A673 (cell line): ENCODE results near the gene RNU6-9.

ENCODE experiments used
- EZH2 ChIP-seq: fragments of 200-600 bp; sonication (generic); IDR thresholded peaks from 2 replicates; pipeline ENCODE4 v1.6.1; 2017; ENCODE audit warnings: borderline replicate concordance, low read depth, mild to moderate bottlenecking, mixed read lengths, antibody characterized with exemption, low read length; ENCODE audit not compliant: poor library complexity, severe bottlenecking
- TF ChIP-seq, protein P1 (sequence below): fragments of 300-800, 200-600 bp; sonication (generic); conservative IDR thresholded peaks from 2 replicates; pipeline ENCODE4 v1.5.1; 2017; ENCODE audit warnings: low read depth, mild to moderate bottlenecking, antibody characterized with exemption, low read length, moderate library complexity, mixed read lengths

DNA sequence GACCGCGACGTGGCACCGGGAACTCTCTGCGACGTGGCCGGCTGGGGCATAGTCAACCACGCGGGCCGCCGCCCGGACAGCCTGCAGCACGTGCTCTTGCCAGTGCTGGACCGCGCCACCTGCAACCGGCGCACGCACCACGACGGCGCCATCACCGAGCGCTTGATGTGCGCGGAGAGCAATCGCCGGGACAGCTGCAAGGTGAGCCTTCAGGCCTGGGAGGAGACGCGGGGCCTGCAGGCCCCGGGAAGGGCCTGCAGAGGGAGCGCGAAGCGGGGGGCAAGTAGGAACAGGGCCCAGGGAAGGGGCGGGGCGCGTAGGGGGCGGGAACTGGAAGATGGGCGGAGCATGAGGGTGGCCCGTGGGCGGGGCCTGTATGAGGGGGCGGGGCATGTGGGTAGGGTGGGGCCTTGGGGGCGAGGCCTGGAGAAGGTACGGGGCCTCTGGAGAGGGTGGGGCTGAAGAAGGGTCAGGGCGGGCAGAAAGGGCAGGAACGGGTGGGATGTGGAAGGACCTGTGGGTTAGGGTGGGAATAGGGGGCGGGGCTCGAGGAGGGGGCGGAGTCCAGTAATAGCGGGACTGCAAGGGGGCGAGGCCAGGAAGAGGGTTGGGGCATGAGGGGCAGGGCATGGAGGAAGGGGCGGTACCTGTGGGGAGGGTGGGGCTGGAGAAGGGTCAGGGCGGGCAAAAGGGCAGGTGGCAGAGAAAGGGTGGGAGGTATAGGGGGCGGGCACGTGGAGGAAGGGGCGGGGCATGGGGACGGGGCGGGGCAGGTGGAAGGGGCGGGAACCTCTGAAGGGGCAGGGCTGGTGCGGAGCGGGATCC, 31.3 kb upstream of the RNU6-9 start:
- TF ChIP-seq EZH2: no peak
- TF ChIP-seq, protein P1, sequence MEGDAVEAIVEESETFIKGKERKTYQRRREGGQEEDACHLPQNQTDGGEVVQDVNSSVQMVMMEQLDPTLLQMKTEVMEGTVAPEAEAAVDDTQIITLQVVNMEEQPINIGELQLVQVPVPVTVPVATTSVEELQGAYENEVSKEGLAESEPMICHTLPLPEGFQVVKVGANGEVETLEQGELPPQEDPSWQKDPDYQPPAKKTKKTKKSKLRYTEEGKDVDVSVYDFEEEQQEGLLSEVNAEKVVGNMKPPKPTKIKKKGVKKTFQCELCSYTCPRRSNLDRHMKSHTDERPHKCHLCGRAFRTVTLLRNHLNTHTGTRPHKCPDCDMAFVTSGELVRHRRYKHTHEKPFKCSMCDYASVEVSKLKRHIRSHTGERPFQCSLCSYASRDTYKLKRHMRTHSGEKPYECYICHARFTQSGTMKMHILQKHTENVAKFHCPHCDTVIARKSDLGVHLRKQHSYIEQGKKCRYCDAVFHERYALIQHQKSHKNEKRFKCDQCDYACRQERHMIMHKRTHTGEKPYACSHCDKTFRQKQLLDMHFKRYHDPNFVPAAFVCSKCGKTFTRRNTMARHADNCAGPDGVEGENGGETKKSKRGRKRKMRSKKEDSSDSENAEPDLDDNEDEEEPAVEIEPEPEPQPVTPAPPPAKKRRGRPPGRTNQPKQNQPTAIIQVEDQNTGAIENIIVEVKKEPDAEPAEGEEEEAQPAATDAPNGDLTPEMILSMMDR: peak; percentile 45
